K562 (cell line): ENCODE measurements around the gene PSMA7. TPM values are rescaled to one million over a fixed set of nuclear protein-coding genes. Genes with fewer than 3 reads are reported as not detected.

ENCODE experiments used
- ATAC-seq: fragments of 200-7000 bp; cut with Tn5 transposase; 3 replicates; pipeline ENCODE4 v1.9.1; 2020; ENCODE audit warnings: moderate library complexity
- BruUV-seq: library from RNA; stranded (reverse); fragments of 400-500 nt; replicated peaks from 2 replicates; lab custom pipeline; 2021; lab: Mats Ljungman, UMichigan
- CTCF ChIA-PET: fragments of 300-600 bp; formaldehyde crosslinking; extraction: SDS; loops from one replicate; lab custom pipeline; 2021; ENCODE audit warnings: low intra/inter-chr PET ratio; lab: Yijun Ruan, JAX
- POLR2A ChIA-PET: fragments of 300-600, 350-650 bp; sonication (Branson Sonifier 250); formaldehyde crosslinking; extraction: SDS; loops from one replicate; lab custom pipeline; 2021; ENCODE audit warnings: antibody characterized with exemption, inconsistent platforms; lab: Yijun Ruan, JAX
- DNase-seq, 4 experiments: peaks; one replicate each; pipeline versions ENCODE4 v3.0.0 to v3.0.0-alpha.2; 2011 to 2018; ENCODE audit warnings: low spot score in 3 of 4, mixed read lengths in 3 of 4; ENCODE audit errors: extremely low read depth in 1 of 4
- FAIRE-seq: peaks from 2 replicates; lab custom pipeline; 2011; peaks lifted over from hg19 to GRCh38; lab: Jason Lieb, UNC
- H2AFZ ChIP-seq: 2 replicates; pipeline ENCODE4 v1.6.0; 2011; ENCODE audit warnings: low read depth, low read length, control low read depth, inconsistent platforms
- H3K27ac ChIP-seq: fragments of 200-600 bp; 3 replicates; pipeline ENCODE4 v1.8.0; 2011; ENCODE audit warnings: low read depth, mild to moderate bottlenecking, control low read depth, inconsistent platforms, low read length, moderate library complexity, mixed read lengths; ENCODE audit errors: extremely low read depth
- H3K27me3 ChIP-seq, 2 experiments: fragments of 300-600 bp in 1 of 2; 2 replicates in 1 of 2; 3 replicates in 1 of 2; pipeline versions ENCODE4 v1.6.0 to v1.8.0; 2011; ENCODE audit warnings: inconsistent platforms in 2 of 2, low read length in 2 of 2, mild to moderate bottlenecking in 1 of 2, mixed read lengths in 1 of 2, moderate library complexity in 1 of 2; ENCODE audit not compliant: control insufficient read depth in 2 of 2, insufficient read depth in 2 of 2
- H3K36me3 ChIP-seq: fragments of 300-600 bp; 3 replicates; pipeline ENCODE4 v1.8.0; 2011; ENCODE audit warnings: mild to moderate bottlenecking, low read length, inconsistent platforms; ENCODE audit not compliant: control insufficient read depth, insufficient read depth
- H3K4me1 ChIP-seq, 2 experiments: fragments of 200-600 bp in 1 of 2; replicated peaks in 1 of 2; 2 replicates in 1 of 2; 3 replicates in 1 of 2; pipeline versions ENCODE4 v1.5.1 to v1.8.0; 2011; ENCODE audit warnings: inconsistent platforms in 2 of 2, low read length in 2 of 2, mild to moderate bottlenecking in 1 of 2, mixed read lengths in 1 of 2, moderate library complexity in 1 of 2; ENCODE audit not compliant: control insufficient read depth in 2 of 2, insufficient read depth in 2 of 2
- H3K4me2 ChIP-seq: 2 replicates; pipeline ENCODE4 v1.6.1; 2011; ENCODE audit warnings: low read length, control low read depth, inconsistent platforms, mixed read lengths; ENCODE audit not compliant: insufficient read depth
- H3K4me3 ChIP-seq: fragments of 200-600 bp; sonication (generic), shearing (Covaris generic); 2 replicates; pipeline ENCODE4 v1.5.1; 2016; ENCODE audit warnings: control low read depth, inconsistent platforms
- H3K79me2 ChIP-seq: fragments of 200-600 bp; 3 replicates; pipeline ENCODE4 v1.8.0; 2011; ENCODE audit warnings: low read length, inconsistent platforms; ENCODE audit not compliant: control insufficient read depth, insufficient read depth
- H3K9ac ChIP-seq, 2 experiments: 2 replicates each; pipeline versions ENCODE4 v1.6.0 to v1.6.1; 2011; ENCODE audit warnings: low read depth in 2 of 2, low read length in 2 of 2, control low read depth in 1 of 2, inconsistent platforms in 1 of 2, mild to moderate bottlenecking in 1 of 2, mixed read lengths in 1 of 2; ENCODE audit not compliant: insufficient read depth in 1 of 2
- H3K9me1 ChIP-seq: one replicate; pipeline ENCODE4 v1.6.0; 2011; ENCODE audit warnings: inconsistent platforms, mild to moderate bottlenecking, low read length, moderate library complexity; ENCODE audit not compliant: control insufficient read depth, insufficient read depth
- H3K9me3 ChIP-seq: replicated peaks from 2 replicates; pipeline ENCODE4 v1.5.1; 2011; ENCODE audit warnings: low read depth, low read length, inconsistent platforms; ENCODE audit not compliant: control insufficient read depth, insufficient read depth
- H4K20me1 ChIP-seq: replicated peaks from 2 replicates; pipeline ENCODE4 v1.6.1; 2011; ENCODE audit warnings: low read length, inconsistent platforms, mixed read lengths; ENCODE audit not compliant: control insufficient read depth, insufficient read depth
- BRF1 ChIP-seq: IDR thresholded peaks from 3 replicates; pipeline ENCODE4 v1.6.1; 2011; ENCODE audit warnings: borderline replicate concordance, mild to moderate bottlenecking; ENCODE audit not compliant: insufficient read length; ENCODE audit errors: extremely low read depth
- ESRRB ChIP-seq: fragments of 250-450 bp; sonication (Bioruptor Pico); IDR thresholded peaks from 2 replicates; pipeline ENCODE4 v1.5.0; 2020; ENCODE audit warnings: mild to moderate bottlenecking, moderate library complexity, borderline replicate concordance
- GABPB2 ChIP-seq: fragments of 250-450 bp; sonication (Bioruptor Pico); conservative IDR thresholded peaks from 2 replicates; pipeline ENCODE4 v1.5.1; 2021; ENCODE audit warnings: mild to moderate bottlenecking
- MTA1 ChIP-seq: fragments of 450-650 bp; IDR thresholded peaks from 2 replicates; pipeline ENCODE4 v1.6.1; 2017; ENCODE audit warnings: borderline replicate concordance
- RBM22 ChIP-seq: fragments of 200-400 bp; formaldehyde crosslinking; IDR thresholded peaks from 2 replicates; pipeline ENCODE4 v1.6.1; 2018; ENCODE audit warnings: low read length, low read depth; ENCODE audit not compliant: poor library complexity, severe bottlenecking
- ZKSCAN1 ChIP-seq: fragments of 150-350 bp; IDR thresholded peaks from 2 replicates; pipeline ENCODE4 v1.6.1; 2016; ENCODE audit warnings: low read depth, low read length
- WGBS: fragments of 100-300 bp; shearing (Covaris generic); methylation state at CpG from one replicate; pipeline ENCODE4 v1.1.6; 2016; ENCODE audit warnings: low coverage, mixed read lengths; ENCODE audit not compliant: insufficient coverage; ENCODE audit errors: missing lambda C conversion rate; 5-methylcytosine and 5-hydroxymethylcytosine counted together
- in situ Hi-C: fragments of 300-500 bp; cut with MboI; formaldehyde crosslinking; loops from 4 replicates; pipeline ENCODE4 v1.15.0; 2018; ENCODE audit warnings: inconsistent platforms, mixed read lengths
- intact Hi-C: fragments of 100-400 bp; cut with micrococcal nuclease; formaldehyde crosslinking; loops from 2 replicates; pipeline ENCODE4 v1.14.2; 2022
- polyA plus RNA-seq, 8 experiments: library from polyadenylated mRNA; depleted of rRNA in 4 of 8; stranded (reverse) in 5 of 8; unstranded in 3 of 8; fragments of >200 nt; fragmentation: Nextera tagmentation in 2 of 8; fragmentation: Illumina TruSeq in 1 of 8; extraction: Ambion mirVana in 2 of 8; extraction: Trizol in 1 of 8; gene quantifications; 2 replicates each; pipeline versions ENCODE4 v1.2.1 to v1.2.3, GENCODE V29; 2011 to 2014; ENCODE audit warnings: inconsistent platforms in 1 of 8, missing spikeins in 1 of 8
- total RNA-seq, 7 experiments: library from RNA; depleted of rRNA in 6 of 7; stranded (reverse); fragments of >200 nt in 6 of 7; fragmentation: Illumina TruSeq in 2 of 7; extraction: Trizol in 2 of 7; gene quantifications; 2 replicates each; pipeline versions ENCODE4 v1.2.1 to v1.2.3, GENCODE V29; 2011 to 2021; ENCODE audit warnings: low replicate concordance in 1 of 7

PSMA7 gene
- total and polyA plus RNA-seq, 9 of the 15 experiments (the other 6 are each of a cell fraction or from before 2014, with no cell fraction given) = 257 to 510 (median 393) TPM

GRCh38 chr20:62159052-62159451 lies 15.9 kb upstream of the PSMA7 start (continued):
- TF ChIP-seq ZKSCAN1 (no peak), GABPB2 (CRISPR knock-in tag) (no peak), RBM22 (no peak), MTA1 (no peak)
- TF ChIP-seq, all 486 proteins: peak for 0

- peaks cover 2 to 45% of the 10 kb centered on the region in 2 experiments; a peak in 3 of 5 replicates for H3K4me1 ChIP-seq
- DNase-seq (no peak), FAIRE-seq (no peak), ATAC-seq (no peak)
- no peak overlapping the region for H3K4me2 ChIP-seq
- no TSS peak for BruUV-seq
- WGBS = 94% methylated on average over 20 of the region's 22 CpGs
- intact Hi-C loops = loop anchor here (5.0 kb wide), 1 partner anchor 146 kb away; no protein-coding TSS in a partner anchor
- H3K36me3 ChIP-seq = peaks cover 90% of the 10 kb centered on the region; the same call in 2 of the 3 replicates
- H4K20me1 ChIP-seq = peaks cover 18% of the 10 kb centered on the region
- no peaks in the 10 kb centered on the region for H3K9me3 ChIP-seq
- no peak overlapping the region for H3K4me3 ChIP-seq
- in situ Hi-C loops = no loop called here
- peaks cover 5% of the 10 kb centered on the region for H3K9me1 ChIP-seq
- TF ChIP-seq BRF1 = no peak
- TF ChIP-seq ESRRB (CRISPR knock-in tag) = no peak
- POLR2A ChIA-PET = no interaction called here
- no peaks in the 10 kb centered on the region for H3K27me3 ChIP-seq
- no peak overlapping the region for H3K9ac ChIP-seq
- no peak overlapping the region for H3K27ac ChIP-seq
- H3K79me2 ChIP-seq = peaks cover 56% of the 10 kb centered on the region
- no peak overlapping the region for H2AFZ ChIP-seq
- CTCF ChIA-PET = interaction anchor here (0.6 to 3.3 kb wide), 2 partner anchors 34 to 147 kb away, joined by 3 to 12 read pairs; no protein-coding TSS in a partner anchor
These were observed 15.3 kb upstream of the PSMA7 start for GRCh38 chr20:62158541-62158940.
